GM19397 (cell line): ENCODE data around the gene SPECC1.
"Not testable (repeated sequence)": the region's sequence is repeated elsewhere in the genome, so short reads cannot be mapped to it uniquely, and the experiment has no call there.

Source experiments
- ATAC-seq: cut with Tn5 transposase; IDR thresholded peaks from one replicate; pipeline ENCODE4 v1.9.1; 2021; ENCODE audit warnings: mild to moderate bottlenecking, moderate library complexity; ENCODE audit not compliant: unreplicated experiment

Gene SPECC1

DNA sequence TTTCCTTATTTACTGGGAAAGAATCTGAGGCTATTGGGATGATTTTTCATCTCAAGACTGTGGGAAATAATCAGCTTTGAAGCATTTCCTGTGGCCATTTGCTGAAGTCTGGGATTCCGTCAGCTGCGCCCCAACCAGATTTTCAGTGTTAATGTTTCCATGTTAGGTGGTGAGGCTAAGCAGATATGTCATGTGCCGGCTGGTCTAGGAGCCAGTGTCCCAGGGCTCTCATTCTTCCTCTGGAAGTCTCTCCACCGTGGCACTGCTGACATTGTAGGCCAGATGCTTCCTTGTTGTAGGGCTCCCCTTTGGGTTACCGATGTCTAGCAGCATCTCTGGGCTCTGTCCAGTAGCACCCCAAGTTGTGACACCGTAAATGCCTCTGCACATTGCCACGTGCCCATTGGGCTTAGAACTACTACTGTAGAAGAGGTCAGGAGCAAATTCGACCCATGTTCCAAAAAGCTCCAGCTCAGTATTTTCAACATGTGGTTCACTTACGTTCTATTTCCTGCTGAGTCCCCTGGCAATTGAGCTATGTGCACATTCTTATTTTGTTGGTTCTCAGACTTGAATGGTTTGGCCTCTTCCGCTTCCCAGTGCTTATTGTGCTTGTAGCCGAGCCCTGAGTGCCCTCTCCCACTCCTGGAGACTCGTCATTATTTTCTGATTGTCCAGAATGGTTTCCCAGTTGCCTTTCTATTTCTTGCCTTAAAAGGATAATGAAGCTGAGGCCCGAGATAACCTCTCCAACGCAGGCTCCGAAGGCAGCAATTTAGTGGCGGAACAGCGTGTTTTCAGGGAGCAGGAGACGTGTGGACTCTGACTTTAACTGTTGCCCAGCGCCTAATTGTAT, 82.2 kb downstream of the SPECC1 start:
- ATAC-seq, result no peak

DNA sequence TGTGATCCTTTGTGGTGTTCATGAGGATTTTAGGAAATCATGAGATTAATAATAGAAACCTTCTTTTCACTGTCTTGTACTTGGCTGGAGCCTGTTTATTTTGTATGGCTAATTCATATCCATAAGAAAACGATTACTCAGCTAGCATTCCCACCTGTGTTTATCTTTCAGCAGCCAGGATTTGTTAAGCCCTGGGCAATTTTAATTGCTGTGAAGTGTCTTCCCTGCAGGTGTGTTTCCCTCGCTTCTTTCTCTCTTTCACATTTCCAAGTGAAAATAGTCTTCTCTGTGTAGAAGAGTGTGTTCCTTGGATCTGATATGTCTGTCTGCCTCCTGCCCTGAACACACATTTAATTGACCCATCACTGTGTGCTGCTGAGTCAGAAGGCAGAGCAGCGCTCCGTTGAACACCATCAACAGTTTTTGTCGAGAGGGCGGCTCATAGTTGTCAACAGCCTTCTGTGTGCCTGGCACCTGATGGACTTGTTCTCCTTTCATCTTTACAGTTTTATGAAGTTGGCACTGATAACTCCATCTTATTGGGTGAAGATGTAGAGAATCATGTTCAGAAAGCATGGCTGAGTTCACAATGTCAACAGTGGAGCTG, 83.2 kb downstream of the SPECC1 start:
- no peak for ATAC-seq

DNA sequence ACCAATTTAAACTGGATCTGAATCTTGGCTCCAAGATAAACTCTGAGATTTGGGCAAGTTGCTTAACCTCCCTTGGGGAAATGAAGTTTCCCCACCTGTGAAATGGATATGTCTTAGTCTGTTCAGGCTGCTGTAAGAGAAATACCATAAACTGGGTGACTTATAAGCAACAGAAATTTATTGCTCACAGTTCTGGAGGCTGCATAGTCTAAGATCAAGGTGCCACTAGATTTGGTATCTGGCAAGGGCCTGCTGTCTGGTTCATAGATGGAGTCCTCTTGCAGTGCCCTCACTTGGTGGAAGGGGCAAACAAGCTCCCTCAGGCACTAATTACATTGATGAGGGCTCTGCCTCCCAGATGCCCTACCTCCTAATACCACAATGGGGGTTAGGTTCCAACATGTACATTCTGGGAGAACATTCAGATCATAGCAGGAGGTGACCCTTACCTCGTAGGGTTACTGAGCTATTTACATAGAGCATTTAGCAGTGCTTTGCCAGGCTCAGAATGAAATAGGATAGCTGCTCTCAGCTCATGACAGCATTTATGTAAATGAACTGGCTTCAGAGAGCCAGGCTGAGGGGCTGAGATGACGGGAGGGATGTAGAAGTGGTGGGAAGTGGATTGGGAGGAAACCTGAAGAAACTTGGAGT, 83.9 kb downstream of the SPECC1 start:
- no peak for ATAC-seq

DNA sequence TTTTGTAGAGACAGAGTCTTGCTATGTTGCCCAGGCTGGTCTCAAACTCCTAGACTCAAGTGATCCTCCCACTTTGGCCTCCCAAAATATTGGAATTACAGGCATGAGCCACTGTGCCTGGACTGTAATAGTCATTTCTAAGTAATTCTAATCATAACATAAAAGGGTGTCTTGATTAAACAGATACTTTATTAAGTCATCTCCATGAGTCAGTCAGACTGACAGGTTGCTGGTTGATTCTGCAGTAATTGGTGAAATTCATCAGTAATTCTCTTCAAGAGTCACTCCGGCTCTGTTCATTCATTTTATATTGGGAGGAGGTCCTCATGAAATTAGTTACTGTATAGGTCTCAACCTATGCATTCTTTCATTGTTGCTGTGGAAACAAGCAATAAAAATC, 85.6 kb downstream of the SPECC1 start:
- no peak for ATAC-seq

DNA sequence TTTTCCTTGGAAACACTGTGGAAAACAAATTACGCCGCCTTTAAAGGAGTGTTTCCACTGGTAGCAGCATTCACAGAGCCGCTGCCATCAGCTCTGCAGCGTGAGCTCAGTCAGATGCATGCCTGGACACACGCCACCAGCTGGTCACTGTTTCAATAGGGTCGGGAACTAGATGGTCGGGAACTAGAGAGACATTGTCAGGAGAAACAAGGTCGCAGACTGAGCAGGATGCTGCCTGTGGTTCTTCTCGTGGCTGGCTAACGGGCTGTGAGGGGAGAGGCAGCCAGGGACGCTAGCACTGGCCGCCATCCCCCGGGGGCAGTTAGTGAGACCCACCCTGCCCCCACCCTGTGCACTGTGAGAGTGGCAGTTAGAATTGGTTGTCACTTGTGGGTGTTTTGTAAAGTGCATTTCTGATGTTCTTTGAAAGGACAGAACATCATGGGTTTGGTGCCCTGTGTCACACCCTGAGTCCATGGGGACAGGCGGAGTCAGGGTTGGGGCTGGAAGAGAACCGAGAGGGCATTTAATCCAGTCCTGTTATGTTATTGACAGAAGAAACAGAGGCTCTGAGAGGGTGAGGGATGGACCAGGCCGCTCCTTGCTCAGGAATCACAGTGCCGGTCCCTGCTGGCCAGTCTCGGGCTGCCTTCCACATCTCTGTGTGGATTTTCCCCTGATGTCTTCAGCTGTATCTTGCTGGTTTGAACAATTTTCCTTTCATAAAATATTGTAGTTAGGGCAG, 86.3 kb downstream of the SPECC1 start:
- no peak for ATAC-seq

DNA sequence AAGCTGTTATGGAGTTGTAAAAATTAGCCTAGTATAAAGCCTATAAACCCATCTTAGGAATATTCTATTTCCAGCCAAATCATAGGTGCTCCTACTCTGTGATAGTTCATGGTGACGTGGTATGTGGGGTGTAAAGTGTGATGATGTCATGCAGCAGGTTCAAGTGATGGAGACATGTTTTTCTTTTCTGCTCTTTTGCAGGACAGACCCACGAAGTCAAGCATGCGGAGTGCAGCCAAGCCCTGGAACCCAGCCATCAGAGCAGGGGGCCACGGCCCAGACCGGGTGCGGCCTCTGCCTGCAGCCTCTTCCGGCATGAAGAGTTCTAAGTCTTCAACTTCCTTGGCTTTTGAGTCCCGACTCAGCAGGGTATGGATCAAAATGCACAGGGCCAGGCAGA, 87.3 kb downstream of the SPECC1 start:
- ATAC-seq, result no peak

DNA sequence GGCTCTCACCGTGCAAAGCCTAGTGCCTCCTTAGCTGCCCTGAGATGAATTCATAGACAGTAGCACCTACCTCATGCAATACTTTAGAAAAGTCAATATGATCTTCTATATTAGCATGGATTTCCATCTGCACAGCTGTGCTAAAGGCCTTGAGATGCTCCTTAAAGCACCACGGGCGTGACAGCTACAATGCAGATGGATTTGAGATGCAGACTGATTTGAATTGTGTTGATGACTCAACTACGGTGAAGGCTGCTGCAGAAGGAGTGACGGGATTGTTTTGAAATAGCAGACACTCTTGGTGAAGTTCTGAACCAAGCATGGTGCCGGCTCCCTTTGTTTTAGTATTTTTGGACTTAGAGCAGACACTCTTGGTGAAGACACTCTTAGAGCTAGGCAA, 88.2 kb downstream of the SPECC1 start:
- no peak for ATAC-seq

DNA sequence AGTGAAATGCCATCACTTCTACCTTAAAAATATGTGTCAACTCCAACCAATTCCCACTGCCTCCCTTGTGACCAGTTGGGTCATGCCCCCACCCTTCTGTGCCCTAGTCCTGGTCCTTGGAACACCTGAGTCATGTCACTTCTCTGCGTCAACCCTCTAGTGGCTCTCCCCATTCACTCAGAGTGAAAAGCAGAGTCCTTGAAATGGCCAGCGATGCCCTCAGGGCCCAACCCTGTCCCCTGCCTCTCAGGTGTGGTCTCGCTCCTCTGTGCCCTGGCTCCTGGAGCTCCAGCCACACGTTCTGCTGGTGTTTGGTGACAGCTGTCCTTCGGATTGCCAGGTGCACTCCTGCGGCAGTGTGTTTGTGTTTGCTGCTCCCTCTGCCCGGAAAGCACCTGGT, 89.2 kb downstream of the SPECC1 start:
- ATAC-seq, result no peak

DNA sequence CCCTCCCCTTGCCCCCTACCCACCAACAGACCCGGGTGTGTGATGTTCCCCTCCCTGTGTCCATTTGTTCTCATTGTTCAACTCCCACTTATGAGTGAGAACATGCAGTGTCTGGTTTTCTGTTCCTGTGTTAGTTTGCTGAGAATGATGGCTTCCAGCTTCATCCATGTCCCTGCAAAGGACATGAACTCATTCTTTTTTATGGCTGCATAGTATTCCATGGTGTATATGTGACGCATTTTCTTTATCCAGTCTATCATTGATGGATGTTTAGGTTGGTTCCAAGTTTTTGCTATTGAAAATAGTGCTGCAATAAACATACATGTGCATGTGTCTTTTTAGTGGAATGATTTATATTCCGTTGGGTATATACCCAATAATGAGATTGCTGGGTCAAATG, 91.6 kb downstream of the SPECC1 start:
- ATAC-seq, result not testable (repeated sequence)

DNA sequence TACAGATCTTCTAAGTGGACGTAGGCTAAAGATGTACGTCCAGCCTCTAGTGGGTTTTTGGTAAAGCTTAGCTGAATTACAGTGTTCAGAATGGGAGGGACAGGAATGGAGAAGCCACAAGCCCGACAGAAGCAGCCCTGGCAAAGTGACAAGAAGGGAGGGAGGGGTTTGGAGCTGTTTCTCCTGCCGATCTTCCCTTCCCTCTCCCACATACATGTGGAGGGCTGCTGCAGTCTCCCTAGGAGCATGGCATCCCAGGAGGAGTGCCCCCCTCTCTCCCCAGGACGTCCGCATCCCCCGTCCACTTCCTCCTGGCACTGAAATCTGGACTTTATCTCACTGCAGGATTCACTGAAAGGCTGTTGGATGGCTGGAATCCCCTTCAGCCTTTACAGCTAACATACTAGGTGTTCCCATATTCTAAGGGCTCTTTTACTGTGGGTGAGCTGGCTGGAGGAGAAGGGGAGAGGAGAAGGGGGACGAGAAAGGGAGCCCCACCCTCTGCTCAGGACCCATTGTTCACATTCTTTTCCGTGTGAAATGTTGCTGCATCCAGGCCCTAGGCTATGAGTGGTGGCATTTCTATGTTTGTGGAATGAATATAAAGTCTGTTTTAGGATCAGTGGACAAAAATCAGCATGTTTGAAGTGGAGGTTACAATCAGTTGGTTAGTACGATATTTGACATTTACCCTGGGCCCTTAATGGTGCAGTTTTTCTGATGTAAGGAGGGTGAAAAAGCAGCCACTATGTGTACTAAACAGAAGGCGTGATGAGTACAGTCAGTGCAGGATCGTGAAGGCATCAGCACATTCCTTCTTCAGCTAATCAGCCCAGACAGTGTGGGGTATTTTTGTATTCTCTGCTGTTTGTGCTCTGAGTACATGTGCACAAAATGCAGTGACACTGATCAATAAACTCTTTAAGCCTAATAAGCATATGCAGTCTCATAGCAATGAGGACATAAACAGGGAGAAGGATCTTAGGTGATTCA, 94.6 kb downstream of the SPECC1 start:
- no peak for ATAC-seq

DNA sequence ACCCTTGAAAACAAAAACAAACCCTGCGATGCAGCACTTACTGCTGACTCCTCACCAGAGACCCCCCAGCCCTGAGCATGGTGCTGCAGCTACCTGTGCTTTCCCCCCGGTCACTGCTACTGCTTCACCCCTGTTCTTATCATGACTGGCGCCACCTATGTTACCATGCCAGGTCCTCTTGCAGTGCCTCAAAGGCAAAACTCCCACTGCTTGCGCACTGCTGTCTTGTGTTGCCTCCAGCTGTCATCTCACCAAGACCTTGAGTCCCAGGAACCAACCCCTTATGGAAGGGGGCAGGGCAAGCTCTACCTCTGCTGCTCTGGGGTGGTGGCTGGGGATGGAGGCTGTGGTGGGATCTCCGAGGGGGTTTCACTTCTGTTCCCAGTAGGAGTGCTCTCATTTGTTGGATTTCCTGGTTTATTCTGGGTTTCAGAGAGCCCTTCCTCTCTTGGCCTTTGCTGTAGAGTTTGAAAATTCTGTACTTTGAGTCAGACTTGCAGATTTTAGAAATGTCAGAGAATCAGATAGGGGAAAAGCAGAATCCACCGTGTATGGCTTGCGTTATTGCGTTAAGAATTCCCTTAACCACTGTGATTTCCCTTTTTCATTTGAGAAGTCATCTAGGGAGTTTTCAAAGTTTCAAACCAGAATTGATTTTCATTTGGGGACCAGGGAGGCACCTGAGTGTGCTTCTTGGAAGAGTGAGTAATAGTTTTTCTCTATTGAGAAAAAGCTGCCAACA, 96.6 kb downstream of the SPECC1 start:
- ATAC-seq, result no peak

DNA sequence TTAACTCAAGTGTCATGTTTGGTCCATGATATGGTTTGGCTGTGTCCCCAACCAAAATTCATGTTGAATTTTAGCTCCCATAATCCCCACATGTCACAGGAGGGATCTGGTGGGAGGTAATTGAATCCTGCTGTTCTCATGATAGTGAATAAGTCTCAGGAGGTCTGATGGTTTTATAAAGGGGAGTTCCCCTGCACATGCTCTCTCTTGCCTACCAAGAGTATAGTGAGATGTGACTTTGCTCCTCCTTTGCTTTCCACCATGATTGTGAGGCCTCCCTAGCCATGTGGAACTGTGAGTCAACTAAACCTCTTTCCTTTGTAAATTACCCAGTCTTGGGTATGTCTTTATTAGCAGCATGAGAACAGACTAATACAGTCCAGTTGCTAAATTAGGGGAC, 97.3 kb downstream of the SPECC1 start:
- not testable (repeated sequence) for ATAC-seq

DNA sequence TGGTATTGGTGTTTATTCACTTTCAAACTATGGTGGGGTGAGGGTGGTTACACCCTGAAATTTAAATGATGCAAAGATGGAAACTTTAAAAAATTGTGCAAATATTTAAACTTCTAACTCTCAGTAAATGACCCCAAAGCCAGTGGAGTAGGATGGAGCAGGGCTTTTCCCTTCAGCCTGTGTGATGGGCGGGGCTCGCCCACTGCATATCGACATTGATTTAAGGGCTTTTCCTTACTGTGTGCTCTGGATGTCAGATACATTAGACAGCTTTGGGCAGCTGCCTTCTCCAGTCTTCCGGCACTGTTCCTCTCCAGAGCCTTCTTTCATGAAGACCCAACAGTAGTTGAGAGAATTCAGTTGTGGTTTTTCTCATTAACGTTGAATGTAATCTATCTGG, 99.9 kb downstream of the SPECC1 start:
- no peak for ATAC-seq

DNA sequence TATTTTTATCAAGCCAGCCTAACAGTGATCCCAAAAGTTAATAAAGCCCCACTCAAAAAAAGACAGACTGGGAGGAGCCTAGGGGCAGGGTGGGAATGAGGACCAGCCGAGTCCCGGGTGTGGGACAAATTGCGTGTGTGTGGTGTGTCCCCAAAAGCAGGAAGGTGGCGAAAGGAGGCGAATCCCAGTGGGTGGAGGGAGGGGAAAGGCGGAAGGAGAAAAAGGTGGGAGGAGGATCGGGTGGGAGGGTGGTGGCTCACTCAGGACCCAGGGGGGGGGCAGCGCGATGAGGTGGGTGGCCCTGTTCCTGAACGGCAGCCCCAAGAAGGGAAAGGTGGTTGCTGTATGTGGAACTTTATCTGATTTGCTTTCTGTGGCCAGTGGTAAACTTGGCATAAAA, 102.4 kb downstream of the SPECC1 start:
- ATAC-seq, result no peak

DNA sequence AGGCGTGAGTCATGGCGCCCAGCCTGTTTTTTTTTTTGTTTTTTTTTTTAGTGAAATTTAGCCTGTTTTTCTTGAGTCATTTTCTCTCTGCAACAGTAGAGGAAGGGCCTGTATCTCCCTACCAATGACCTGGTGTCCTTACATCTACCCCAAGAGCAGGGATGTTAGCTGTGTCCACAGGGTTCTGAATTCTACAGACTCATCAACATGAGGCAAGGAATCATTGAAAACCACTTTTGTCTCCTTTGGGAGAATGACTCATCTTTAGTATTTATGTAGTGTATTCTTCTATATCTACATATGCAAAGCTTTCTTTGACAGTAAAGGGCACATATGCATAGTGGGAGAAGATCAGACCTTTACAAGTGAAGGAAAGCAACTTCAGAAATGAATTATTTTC, 105.3 kb downstream of the SPECC1 start:
- no peak for ATAC-seq

DNA sequence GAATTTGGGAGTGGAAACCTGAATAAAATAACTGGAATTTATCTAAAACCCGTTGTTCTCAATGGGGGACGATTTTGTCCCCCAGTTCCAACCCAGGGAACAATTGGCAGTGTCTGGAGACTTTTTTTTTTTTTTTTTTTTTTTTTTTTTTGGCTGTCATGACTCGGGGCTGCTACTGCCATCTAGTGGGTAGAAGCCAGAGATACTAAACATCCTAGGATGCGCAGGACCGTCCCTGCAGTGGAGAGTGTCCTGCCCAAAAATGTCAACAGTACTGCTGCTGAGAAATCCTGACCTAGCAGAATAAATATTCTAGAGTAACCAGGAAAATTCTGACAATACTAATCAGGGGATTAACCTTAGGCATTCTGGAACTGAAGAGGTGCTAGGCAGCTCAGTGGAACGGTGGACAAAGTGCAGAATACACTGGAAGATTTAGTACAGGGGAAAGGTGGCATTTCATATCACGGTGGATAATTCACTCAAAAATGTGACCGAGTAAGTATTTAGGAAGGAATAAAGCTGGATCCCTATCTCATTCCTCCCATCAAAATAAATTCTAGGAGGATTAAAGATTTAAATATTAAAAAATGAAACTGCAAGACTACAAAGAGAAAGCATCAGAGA, 107.6 kb downstream of the SPECC1 start:
- no peak for ATAC-seq

DNA sequence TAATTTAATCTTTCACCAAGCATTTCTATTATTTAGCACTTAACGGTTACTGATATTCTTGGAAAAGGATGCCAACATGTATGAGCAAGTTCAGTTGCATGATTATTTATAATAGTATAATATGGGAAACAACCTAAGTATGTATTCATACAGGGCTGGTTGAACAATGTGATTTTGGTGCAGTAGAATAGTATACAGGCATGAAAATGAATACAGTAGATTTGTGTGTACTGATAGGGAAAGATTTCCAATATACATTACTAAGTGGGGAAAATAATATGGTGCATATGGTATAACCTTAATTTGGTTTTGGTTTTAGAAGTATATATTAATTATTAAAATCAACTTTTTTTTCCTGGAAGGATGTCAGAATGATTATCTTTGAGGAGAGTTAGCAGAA, 109.1 kb downstream of the SPECC1 start:
- no peak for ATAC-seq

DNA sequence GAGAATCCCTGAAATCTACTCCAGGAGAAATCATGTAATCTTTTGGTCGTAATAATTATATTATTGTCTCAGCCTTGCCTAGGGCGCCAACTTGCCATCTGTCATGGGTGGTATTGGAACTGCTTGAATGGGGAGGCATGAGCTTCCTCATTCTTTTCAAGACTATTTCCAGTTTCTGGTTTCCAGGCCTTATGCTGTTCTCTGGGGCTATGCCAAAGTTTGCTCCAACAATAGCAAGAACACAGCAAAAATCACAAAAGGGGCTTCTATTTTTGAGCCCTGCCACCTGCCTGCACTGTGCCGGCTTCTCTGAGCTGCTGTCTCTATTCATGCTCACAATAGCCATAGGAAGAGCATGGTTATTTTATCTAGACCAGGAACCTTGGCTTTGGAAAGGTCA, 111.7 kb downstream of the SPECC1 start:
- no peak for ATAC-seq
